Endothelial cell of umbilical vein (primary cell): ENCODE results near the gene TBC1D16.

Experiments used
- EZH2 ChIP-seq: IDR thresholded peaks from 2 replicates; pipeline ENCODE4 v1.6.1; 2012; ENCODE audit warnings: borderline replicate concordance, low read depth, mild to moderate bottlenecking, moderate library complexity, low read length, inconsistent platforms; ENCODE audit not compliant: severe bottlenecking
- GATA2 ChIP-seq: IDR thresholded peaks from 2 replicates; pipeline ENCODE4 v1.7.0; 2011; ENCODE audit warnings: low read depth, mild to moderate bottlenecking, moderate library complexity, mixed read lengths, low read length; ENCODE audit not compliant: insufficient read length, insufficient read depth
- JUN ChIP-seq: IDR thresholded peaks from 2 replicates; pipeline ENCODE4 v1.6.1; 2011; ENCODE audit warnings: borderline replicate concordance, low read depth; ENCODE audit not compliant: insufficient read length, insufficient read depth
- POLR2A ChIP-seq: IDR thresholded peaks from 2 replicates; pipeline ENCODE4 v1.6.1; 2012; ENCODE audit warnings: low read depth, mild to moderate bottlenecking, control low read depth, low read length
- POLR2AphosphoS5 ChIP-seq: IDR thresholded peaks from 2 replicates; pipeline ENCODE4 v1.6.1; 2012; ENCODE audit warnings: low read depth, mild to moderate bottlenecking, control low read depth, low read length, moderate library complexity; ENCODE audit not compliant: insufficient read depth
- TF ChIP-seq, protein P1 (sequence below), 2 donors: IDR thresholded peaks; 1 replicate in 1 of 2; 2 replicates in 1 of 2; pipeline ENCODE4 v1.5.1; 2011; ENCODE audit warnings: low read length in 2 of 2, mild to moderate bottlenecking in 2 of 2, moderate library complexity in 2 of 2, control low read depth in 1 of 2, inconsistent platforms in 1 of 2, low read depth in 1 of 2; ENCODE audit not compliant: insufficient read depth in 1 of 2; ENCODE audit errors: extremely low read depth in 1 of 2

DNA sequence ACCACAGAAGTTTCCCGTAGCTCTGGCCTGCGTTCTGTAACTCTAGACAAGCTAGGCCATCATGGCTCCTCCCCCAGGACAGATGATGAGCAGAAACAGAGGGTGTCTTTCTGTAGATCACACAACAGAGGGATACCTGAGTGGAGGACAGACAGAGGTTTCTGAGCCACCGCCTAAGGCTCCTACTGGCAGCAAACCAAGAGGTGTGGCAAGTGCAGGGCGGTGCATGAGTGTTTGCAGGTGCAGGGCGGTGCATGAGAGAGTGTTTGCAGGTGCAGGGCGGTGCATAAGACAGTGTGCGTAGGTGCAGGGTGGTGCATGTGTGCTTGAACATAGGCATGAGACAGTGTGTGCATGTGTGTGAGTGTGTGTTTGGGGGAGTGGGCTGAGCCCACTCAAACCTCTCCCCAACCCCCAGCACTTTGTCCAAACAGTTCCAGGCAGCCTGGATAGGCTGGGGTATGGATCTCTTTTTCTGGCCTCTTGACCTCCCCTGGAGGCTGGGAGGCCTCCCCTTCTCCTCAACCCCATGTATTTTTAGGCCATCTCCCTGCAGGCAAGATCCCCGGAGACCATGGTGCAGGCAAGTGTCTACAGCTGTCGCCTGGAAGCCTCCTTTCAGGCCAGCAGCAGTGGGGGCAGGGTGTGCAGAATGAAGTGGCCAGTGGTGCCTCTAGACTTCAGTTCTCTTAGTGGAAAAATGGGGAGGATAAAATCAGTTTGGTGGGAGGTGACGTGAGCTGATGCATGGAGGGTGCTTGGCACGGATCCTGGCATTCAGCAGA is 143.0 kb downstream of the TBC1D16 start:
- TF ChIP-seq JUN (no peak), POLR2AphosphoS5 (no peak), POLR2A (no peak), EZH2 (no peak), GATA2 (no peak)
- TF ChIP-seq, protein P1, sequence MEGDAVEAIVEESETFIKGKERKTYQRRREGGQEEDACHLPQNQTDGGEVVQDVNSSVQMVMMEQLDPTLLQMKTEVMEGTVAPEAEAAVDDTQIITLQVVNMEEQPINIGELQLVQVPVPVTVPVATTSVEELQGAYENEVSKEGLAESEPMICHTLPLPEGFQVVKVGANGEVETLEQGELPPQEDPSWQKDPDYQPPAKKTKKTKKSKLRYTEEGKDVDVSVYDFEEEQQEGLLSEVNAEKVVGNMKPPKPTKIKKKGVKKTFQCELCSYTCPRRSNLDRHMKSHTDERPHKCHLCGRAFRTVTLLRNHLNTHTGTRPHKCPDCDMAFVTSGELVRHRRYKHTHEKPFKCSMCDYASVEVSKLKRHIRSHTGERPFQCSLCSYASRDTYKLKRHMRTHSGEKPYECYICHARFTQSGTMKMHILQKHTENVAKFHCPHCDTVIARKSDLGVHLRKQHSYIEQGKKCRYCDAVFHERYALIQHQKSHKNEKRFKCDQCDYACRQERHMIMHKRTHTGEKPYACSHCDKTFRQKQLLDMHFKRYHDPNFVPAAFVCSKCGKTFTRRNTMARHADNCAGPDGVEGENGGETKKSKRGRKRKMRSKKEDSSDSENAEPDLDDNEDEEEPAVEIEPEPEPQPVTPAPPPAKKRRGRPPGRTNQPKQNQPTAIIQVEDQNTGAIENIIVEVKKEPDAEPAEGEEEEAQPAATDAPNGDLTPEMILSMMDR (IDR thresholded peaks at IDR 0.05; ENCODE audit: extremely low read depth in 1 of 2, insufficient read depth in 1 of 2, low read depth in 1 of 2, low read length in 2 of 2) = no peak
